Measurements from ENCODE around the gene RAP1GAP2.

GRCh38 chr17:2929881-2930533 is 133.8 kb downstream of the RAP1GAP2 start:
- no peak for TF ChIP-seq MEF2A (IDR thresholded peaks at IDR 0.05; ENCODE audit: borderline replicate concordance, low read depth)
- TF ChIP-seq, protein P1, sequence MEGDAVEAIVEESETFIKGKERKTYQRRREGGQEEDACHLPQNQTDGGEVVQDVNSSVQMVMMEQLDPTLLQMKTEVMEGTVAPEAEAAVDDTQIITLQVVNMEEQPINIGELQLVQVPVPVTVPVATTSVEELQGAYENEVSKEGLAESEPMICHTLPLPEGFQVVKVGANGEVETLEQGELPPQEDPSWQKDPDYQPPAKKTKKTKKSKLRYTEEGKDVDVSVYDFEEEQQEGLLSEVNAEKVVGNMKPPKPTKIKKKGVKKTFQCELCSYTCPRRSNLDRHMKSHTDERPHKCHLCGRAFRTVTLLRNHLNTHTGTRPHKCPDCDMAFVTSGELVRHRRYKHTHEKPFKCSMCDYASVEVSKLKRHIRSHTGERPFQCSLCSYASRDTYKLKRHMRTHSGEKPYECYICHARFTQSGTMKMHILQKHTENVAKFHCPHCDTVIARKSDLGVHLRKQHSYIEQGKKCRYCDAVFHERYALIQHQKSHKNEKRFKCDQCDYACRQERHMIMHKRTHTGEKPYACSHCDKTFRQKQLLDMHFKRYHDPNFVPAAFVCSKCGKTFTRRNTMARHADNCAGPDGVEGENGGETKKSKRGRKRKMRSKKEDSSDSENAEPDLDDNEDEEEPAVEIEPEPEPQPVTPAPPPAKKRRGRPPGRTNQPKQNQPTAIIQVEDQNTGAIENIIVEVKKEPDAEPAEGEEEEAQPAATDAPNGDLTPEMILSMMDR (IDR thresholded peaks at IDR 0.05) = peak; percentile 76

All from SK-N-SH (cell line).